Osteocyte (in vitro differentiated cells): ENCODE data around the gene SPPL2C. TPM values are rescaled to one million over a fixed set of nuclear protein-coding genes. Genes with fewer than 3 reads are reported as not detected.

ENCODE experiments used
- DNase-seq: peaks from one replicate; pipeline ENCODE4 v3.0.0; 2021; ENCODE audit warnings: mixed read lengths; ENCODE audit not compliant: unreplicated experiment; ENCODE audit errors: extremely low spot score
- H3K27ac Mint-ChIP-seq: one replicate; pipeline ENCODE4 v1.8.0; 2021; ENCODE audit warnings: mild to moderate bottlenecking, mixed read lengths; ENCODE audit not compliant: unreplicated experiment
- H3K27me3 Mint-ChIP-seq: one replicate; pipeline ENCODE4 v1.8.0; 2021; ENCODE audit warnings: mixed read lengths; ENCODE audit not compliant: unreplicated experiment
- H3K36me3 Mint-ChIP-seq: one replicate; pipeline ENCODE4 v1.8.0; 2021; ENCODE audit warnings: mixed read lengths; ENCODE audit not compliant: unreplicated experiment
- H3K4me1 Mint-ChIP-seq: one replicate; pipeline ENCODE4 v1.8.0; 2021; ENCODE audit warnings: mixed read lengths; ENCODE audit not compliant: unreplicated experiment
- H3K4me3 Mint-ChIP-seq: one replicate; pipeline ENCODE4 v1.8.0; 2021; ENCODE audit warnings: mild to moderate bottlenecking, moderate library complexity, mixed read lengths; ENCODE audit not compliant: unreplicated experiment
- H3K9me3 Mint-ChIP-seq: one replicate; pipeline ENCODE4 v1.8.0; 2021; ENCODE audit warnings: mixed read lengths; ENCODE audit not compliant: unreplicated experiment
- total RNA-seq: library from RNA; stranded (reverse); gene quantifications from 2 replicates; pipeline ENCODE4 v1.2.1, GENCODE V29; 2021
- TF ChIP-seq, protein P1 (sequence below): fragments of 200-600 bp; sonication (generic); IDR thresholded peaks from 2 replicates; pipeline ENCODE4 v1.5.0; 2021; ENCODE audit warnings: antibody characterized with exemption, mild to moderate bottlenecking, moderate library complexity

Gene SPPL2C
- total RNA-seq, 1 donor from 2014 or later: not detected

GRCh38 chr17:45849536-45849990 lies 4.9 kb downstream of the SPPL2C start:
- TF ChIP-seq, protein P1, sequence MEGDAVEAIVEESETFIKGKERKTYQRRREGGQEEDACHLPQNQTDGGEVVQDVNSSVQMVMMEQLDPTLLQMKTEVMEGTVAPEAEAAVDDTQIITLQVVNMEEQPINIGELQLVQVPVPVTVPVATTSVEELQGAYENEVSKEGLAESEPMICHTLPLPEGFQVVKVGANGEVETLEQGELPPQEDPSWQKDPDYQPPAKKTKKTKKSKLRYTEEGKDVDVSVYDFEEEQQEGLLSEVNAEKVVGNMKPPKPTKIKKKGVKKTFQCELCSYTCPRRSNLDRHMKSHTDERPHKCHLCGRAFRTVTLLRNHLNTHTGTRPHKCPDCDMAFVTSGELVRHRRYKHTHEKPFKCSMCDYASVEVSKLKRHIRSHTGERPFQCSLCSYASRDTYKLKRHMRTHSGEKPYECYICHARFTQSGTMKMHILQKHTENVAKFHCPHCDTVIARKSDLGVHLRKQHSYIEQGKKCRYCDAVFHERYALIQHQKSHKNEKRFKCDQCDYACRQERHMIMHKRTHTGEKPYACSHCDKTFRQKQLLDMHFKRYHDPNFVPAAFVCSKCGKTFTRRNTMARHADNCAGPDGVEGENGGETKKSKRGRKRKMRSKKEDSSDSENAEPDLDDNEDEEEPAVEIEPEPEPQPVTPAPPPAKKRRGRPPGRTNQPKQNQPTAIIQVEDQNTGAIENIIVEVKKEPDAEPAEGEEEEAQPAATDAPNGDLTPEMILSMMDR: no peak
- DNase-seq: no peak
- Mint-ChIP-seq H3K9me3 (no peaks in the 10 kb centered on the region), H3K27me3 (peaks cover 2% of the 10 kb centered on the region), H3K27ac (no peak overlapping the region), H3K4me3 (no peak overlapping the region), H3K4me1 (no peaks in the 10 kb centered on the region), H3K36me3 (no peaks in the 10 kb centered on the region)

DNA sequence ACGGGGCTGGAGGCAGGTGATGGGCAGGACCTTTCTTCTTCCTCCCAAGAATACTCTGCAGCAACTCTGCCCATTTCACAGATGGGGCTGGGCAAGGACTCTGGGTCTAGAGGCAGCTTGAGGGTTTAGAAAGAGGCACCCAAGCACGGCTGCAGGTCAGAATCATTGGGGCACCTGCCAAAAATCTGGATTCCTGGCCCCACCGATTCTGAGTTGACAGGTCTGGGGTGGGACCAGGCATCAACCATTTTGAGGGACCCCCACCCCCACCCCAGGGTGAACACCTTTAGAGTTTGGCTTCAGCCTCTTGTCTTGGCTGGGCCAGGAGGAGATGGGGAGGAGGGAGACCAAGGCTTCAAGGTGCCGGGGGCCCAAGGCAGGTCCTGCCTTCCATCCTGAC lies 5.3 kb downstream of the SPPL2C start:
- Mint-ChIP-seq H3K27me3 (peaks cover 2% of the 10 kb centered on the region), H3K27ac (no peak overlapping the region), H3K9me3 (no peaks in the 10 kb centered on the region), H3K4me3 (no peak overlapping the region), H3K4me1 (no peaks in the 10 kb centered on the region), H3K36me3 (no peaks in the 10 kb centered on the region)
- DNase-seq: no peak
- TF ChIP-seq, protein P1: no peak

GRCh38 chr17:45850468-45850867 lies 5.8 kb downstream of the SPPL2C start:
- Mint-ChIP-seq H3K9me3 (no peaks in the 10 kb centered on the region), H3K27me3 (peaks cover 2% of the 10 kb centered on the region), H3K27ac (no peak overlapping the region), H3K4me1 (no peaks in the 10 kb centered on the region), H3K36me3 (no peaks in the 10 kb centered on the region), H3K4me3 (no peak overlapping the region)
- TF ChIP-seq, protein P1: no peak
- DNase-seq: no peak

GRCh38 chr17:45851022-45851421 lies 6.3 kb downstream of the SPPL2C start:
- Mint-ChIP-seq H3K4me3 (no peak overlapping the region), H3K27ac (no peak overlapping the region), H3K36me3 (no peaks in the 10 kb centered on the region), H3K4me1 (no peaks in the 10 kb centered on the region), H3K9me3 (no peaks in the 10 kb centered on the region), H3K27me3 (peaks cover 5% of the 10 kb centered on the region)
- TF ChIP-seq, protein P1: no peak
- DNase-seq: no peak

GRCh38 chr17:45851464-45851863 lies 6.8 kb downstream of the SPPL2C start:
- Mint-ChIP-seq H3K27me3 (peaks cover 5% of the 10 kb centered on the region), H3K36me3 (no peaks in the 10 kb centered on the region), H3K9me3 (no peaks in the 10 kb centered on the region), H3K27ac (no peak overlapping the region), H3K4me1 (no peaks in the 10 kb centered on the region), H3K4me3 (no peak overlapping the region)
- TF ChIP-seq, protein P1: no peak
- no peak for DNase-seq
